A549 (cell line): ENCODE results near the gene ITGB8. TPM values are rescaled to one million over a fixed set of nuclear protein-coding genes. Genes with fewer than 3 reads are reported as not detected.

ENCODE experiments used
- ATAC-seq, 2 experiments: fragments of 200-7000 bp in 1 of 2; fragments of >200 bp in 1 of 2; cut with Nextera tagmentation in 1 of 2; cut with Tn5 transposase in 1 of 2; 3 replicates each; pipeline versions ENCODE4 v1.8.0 to v1.9.1; 2018 to 2020; ENCODE audit warnings: mild to moderate bottlenecking in 1 of 2, moderate library complexity in 1 of 2
- CTCF ChIA-PET: fragments of 300-600 bp; sonication (Branson Sonifier 250); formaldehyde crosslinking; extraction: SDS; loops from one replicate; lab custom pipeline; 2021; ENCODE audit warnings: antibody characterized with exemption, inconsistent platforms; lab: Yijun Ruan, JAX
- POLR2A ChIA-PET: fragments of 350-600 bp; formaldehyde crosslinking; extraction: SDS; loops from one replicate; lab custom pipeline; 2021; ENCODE audit warnings: antibody characterized with exemption, inconsistent platforms; lab: Yijun Ruan, JAX
- DNase-seq, 2 experiments: peaks; one replicate each; pipeline versions ENCODE4 v3.0.0 to v3.0.0-alpha.2; 2011 to 2016; ENCODE audit warnings: low read depth in 1 of 2, low spot score in 1 of 2
- FAIRE-seq: peaks from 2 replicates; lab custom pipeline; 2011; peaks lifted over from hg19 to GRCh38; lab: Jason Lieb, UNC
- H3K27ac ChIP-seq, 2 experiments: fragments of >200 bp; sonication (Bioruptor Twin); formaldehyde crosslinking; 3 replicates each; pipeline ENCODE4 v1.5.1; 2016 to 2017
- H3K4me1 ChIP-seq: fragments of >200 bp; sonication (Bioruptor Twin); formaldehyde crosslinking; 3 replicates; pipeline ENCODE4 v1.6.1; 2016
- H3K4me2 ChIP-seq: fragments of >200 bp; sonication (Bioruptor Twin); formaldehyde crosslinking; 3 replicates; pipeline ENCODE4 v1.6.1; 2016
- H3K4me3 ChIP-seq: fragments of >200 bp; sonication (Bioruptor Twin); formaldehyde crosslinking; 3 replicates; pipeline ENCODE4 v1.5.1; 2016
- H3K9me3 ChIP-seq: fragments of >200 bp; sonication (Bioruptor Twin); formaldehyde crosslinking; 3 replicates; pipeline ENCODE4 v1.6.1; 2016
- BHLHE40 ChIP-seq: IDR thresholded peaks from 2 replicates; pipeline ENCODE4 v1.6.1; 2012; ENCODE audit warnings: low read depth, low read length, inconsistent platforms
- CBX8 ChIP-seq: fragments of 200-600 bp; sonication (generic); IDR thresholded peaks from 2 replicates; pipeline ENCODE4 v1.6.1; 2016
- EHF ChIP-seq: fragments of 250-450 bp; sonication (Bioruptor Pico); IDR thresholded peaks from 2 replicates; pipeline ENCODE4 v1.5.0; 2020; ENCODE audit warnings: mild to moderate bottlenecking
- JUN ChIP-seq, 2 experiments: fragments of >200 bp; sonication (Bioruptor Twin); formaldehyde crosslinking; IDR thresholded peaks; 2 replicates in 1 of 2; 3 replicates in 1 of 2; pipeline ENCODE4 v1.6.1; 2016 to 2017
- JUNB ChIP-seq: fragments of >200 bp; sonication (Bioruptor Twin); formaldehyde crosslinking; IDR thresholded peaks from 2 replicates; pipeline ENCODE4 v1.6.1; 2016
- KDM5A ChIP-seq: fragments of 200-600 bp; sonication (generic); IDR thresholded peaks from 2 replicates; pipeline ENCODE4 v1.6.1; 2016; ENCODE audit warnings: antibody characterized with exemption, mild to moderate bottlenecking
- MAFK ChIP-seq: fragments of 450-650 bp; IDR thresholded peaks from 2 replicates; pipeline ENCODE4 v1.6.1; 2014; ENCODE audit not compliant: partially characterized antibody
- NPAS2 ChIP-seq: fragments of 250-450 bp; sonication (Bioruptor Pico); IDR thresholded peaks from 2 replicates; pipeline ENCODE4 v1.8.0; 2022; ENCODE audit warnings: mild to moderate bottlenecking, moderate library complexity, borderline replicate concordance
- POLR2A ChIP-seq: IDR thresholded peaks from 2 replicates; pipeline ENCODE4 v1.6.1; 2012; ENCODE audit warnings: mild to moderate bottlenecking, low read length
- RFX5 ChIP-seq: fragments of 450-650 bp; IDR thresholded peaks from 2 replicates; pipeline ENCODE4 v1.7.1; 2014; ENCODE audit warnings: antibody characterized with exemption, mild to moderate bottlenecking, moderate library complexity
- SMC3 ChIP-seq: fragments of >200 bp; sonication (Bioruptor Twin); formaldehyde crosslinking; IDR thresholded peaks from 3 replicates; pipeline ENCODE4 v1.6.1; 2018; ENCODE audit warnings: inconsistent platforms
- SREBF2 ChIP-seq: fragments of 450-650 bp; IDR thresholded peaks from 2 replicates; pipeline ENCODE4 v1.6.1; 2014; ENCODE audit warnings: mild to moderate bottlenecking, moderate library complexity
- ZC3H11A ChIP-seq: fragments of 450-650 bp; IDR thresholded peaks from 2 replicates; pipeline ENCODE4 v1.6.1; 2014; ENCODE audit warnings: antibody characterized with exemption, mild to moderate bottlenecking
- ZFP36 ChIP-seq: fragments of 450-650 bp; IDR thresholded peaks from 2 replicates; pipeline ENCODE4 v1.6.1; 2014; ENCODE audit warnings: borderline replicate concordance; ENCODE audit not compliant: partially characterized antibody
- ZNF302 ChIP-seq: fragments of 250-450 bp; sonication (Bioruptor Pico); IDR thresholded peaks from 2 replicates; pipeline ENCODE4 v1.9.0; 2021; ENCODE audit warnings: inconsistent platforms, mild to moderate bottlenecking, moderate library complexity
- ZSCAN20 ChIP-seq: fragments of 250-450 bp; sonication (Bioruptor Pico); IDR thresholded peaks from 2 replicates; pipeline ENCODE4 v1.8.0; 2022; ENCODE audit warnings: mild to moderate bottlenecking, moderate library complexity
- WGBS: methylation state at CpG from one replicate; pipeline ENCODE4 v1.1.6; 2017; ENCODE audit errors: missing lambda C conversion rate; 5-methylcytosine and 5-hydroxymethylcytosine counted together
- polyA plus RNA-seq, 4 experiments: library from polyadenylated mRNA; depleted of rRNA in 3 of 4; stranded (reverse); fragments of >200 nt; fragmentation: RNase III in 1 of 4; extraction: RNeasy Plus Mini Kit Qiagen cat#74134 plus additional on column Dnase treatment in 1 of 4; gene quantifications; 2 replicates in 3 of 4; 3 replicates in 1 of 4; pipeline ENCODE4 v1.2.3, GENCODE V29; 2011 to 2017
- TF ChIP-seq, protein P1 (sequence below): IDR thresholded peaks from 2 replicates; pipeline ENCODE4 v1.6.1; 2012
- TF ChIP-seq, protein P2 (sequence below): fragments of >200 bp; sonication (Bioruptor Twin); formaldehyde crosslinking; IDR thresholded peaks from 3 replicates; pipeline ENCODE4 v1.5.1; 2016
- TF ChIP-seq, protein P3 (sequence below): IDR thresholded peaks from 2 replicates; pipeline ENCODE4 v1.6.1; 2012; ENCODE audit warnings: low read depth, borderline replicate concordance
- TF ChIP-seq, protein P4 (sequence below): fragments of 200-600 bp; sonication (generic); IDR thresholded peaks from 2 replicates; pipeline ENCODE4 v1.6.1; 2016; ENCODE audit warnings: antibody characterized with exemption, mild to moderate bottlenecking, moderate library complexity

The ITGB8 gene
- polyA plus RNA-seq, 2 of the 4 experiments (the other 2 are of a cell fraction), result 0.39 to 0.67 TPM

DNA sequence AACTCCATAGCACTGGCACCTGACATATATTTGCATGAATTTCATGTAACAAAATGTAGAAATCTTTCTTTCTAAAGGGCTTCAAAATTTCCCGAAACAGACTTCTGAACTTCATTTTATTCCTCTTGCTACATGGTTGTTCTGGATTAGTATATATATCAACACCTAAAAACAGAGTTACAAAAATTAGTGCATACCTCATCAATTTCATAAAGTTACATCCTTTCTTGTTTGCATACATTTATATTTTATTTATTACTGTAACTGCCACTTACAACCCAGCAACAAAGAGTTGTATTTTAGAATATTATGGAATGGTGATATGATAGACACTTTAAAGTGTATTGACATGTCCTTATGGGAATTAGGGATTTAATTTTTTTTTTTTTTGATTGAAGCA is 2.0 kb upstream of the ITGB8 start:
- Histone ChIP-seq H3K4me3 (no peak overlapping the region), H3K4me1 (peaks cover 5% of the 10 kb centered on the region; the same call in 2 of the 3 replicates), H3K27ac (no peak overlapping the region), H3K4me2 (peak overlapping the region; percentile 86), H3K9me3 (no peaks in the 10 kb centered on the region)
- CTCF ChIA-PET, result interaction anchor here (0.7 to 2.2 kb wide), 4 partner anchors 16 to 615 kb away, joined by 4 to 11 read pairs (median 6); no protein-coding TSS in a partner anchor
- TF ChIP-seq MAFK, result peak; percentile 78
- no peak for TF ChIP-seq RFX5
- TF ChIP-seq NPAS2, result no peak
- no peak for TF ChIP-seq JUNB
- ATAC-seq (no peak), FAIRE-seq (no peak), DNase-seq (no peak)
- POLR2A ChIA-PET, result no interaction called here
- WGBS, result 95% methylated on average over 1 of the region's 1 CpG

DNA sequence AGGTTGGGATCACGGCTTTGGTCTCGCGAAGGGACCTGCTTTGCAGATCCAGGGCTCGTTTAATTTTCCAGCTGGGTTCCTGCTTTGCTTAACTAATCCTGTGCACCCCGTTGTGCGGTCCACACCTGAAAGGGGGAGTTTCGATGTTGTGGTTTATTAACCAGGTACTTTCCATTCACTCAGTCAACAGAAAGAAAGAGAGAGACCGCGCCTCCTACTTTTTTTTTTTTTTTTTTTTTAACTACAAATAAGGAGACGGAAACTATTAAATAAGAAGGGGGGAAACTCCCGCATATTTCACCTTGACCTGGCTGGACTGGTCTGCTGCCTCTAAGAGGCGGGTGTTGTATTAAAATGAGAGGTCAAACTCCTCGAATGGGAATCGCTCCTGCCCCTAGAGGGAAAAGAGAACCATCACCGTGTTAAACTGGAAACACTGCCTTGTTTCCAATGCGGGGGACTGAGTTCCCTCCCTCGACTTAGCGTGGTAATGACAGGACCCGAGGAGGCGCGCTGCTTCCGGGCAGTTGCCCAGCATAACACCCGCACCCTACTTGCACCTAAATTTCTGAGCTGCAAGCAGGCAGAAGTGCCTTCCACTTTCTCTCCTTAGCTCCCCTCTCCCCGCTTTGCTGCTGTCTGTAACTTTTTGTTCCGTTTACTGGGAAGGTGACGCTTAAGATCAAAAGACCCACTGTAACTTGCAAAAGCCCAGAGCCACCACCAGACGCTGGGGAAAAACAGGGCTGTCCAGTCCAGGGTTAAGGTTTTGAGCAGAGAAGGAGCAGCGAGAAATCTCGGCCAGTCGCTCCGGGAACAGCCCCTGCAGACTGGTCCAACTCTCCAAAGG is 1.1 kb upstream of the ITGB8 start:
- DNase-seq, result peak; percentile 81 to 82
- Histone ChIP-seq H3K4me2 (peak overlapping the region; percentile 86), H3K4me1 (peaks cover 5% of the 10 kb centered on the region; the same call in 2 of the 3 replicates), H3K27ac (peak overlapping the region; percentile 64 to 86), H3K9me3 (no peaks in the 10 kb centered on the region), H3K4me3 (peak overlapping the region; percentile 56)
- no peak for FAIRE-seq
- no peak for TF ChIP-seq MAFK
- no peak for TF ChIP-seq SREBF2
- 0 out of 5 replicates have a peak, but pooled peaks of 1 of the 2 experiments have one; percentile 30 for TF ChIP-seq JUN (IDR thresholded peaks at IDR 0.05)
- TF ChIP-seq, protein P1, sequence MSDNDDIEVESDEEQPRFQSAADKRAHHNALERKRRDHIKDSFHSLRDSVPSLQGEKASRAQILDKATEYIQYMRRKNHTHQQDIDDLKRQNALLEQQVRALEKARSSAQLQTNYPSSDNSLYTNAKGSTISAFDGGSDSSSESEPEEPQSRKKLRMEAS, result peak; percentile 58
- no peak for TF ChIP-seq CBX8
- TF ChIP-seq NPAS2, result no peak
- TF ChIP-seq ZFP36, result no peak
- TF ChIP-seq POLR2A, result peak; percentile 32; the same call in 1 of the 2 replicates
- TF ChIP-seq SMC3, result peak; percentile 18; the same call in 1 of the 3 replicates
- no peak for TF ChIP-seq BHLHE40
- no peak for TF ChIP-seq ZNF302 (CRISPR knock-in tag)
- TF ChIP-seq ZSCAN20 (CRISPR knock-in tag), result no peak
- TF ChIP-seq, protein P2, sequence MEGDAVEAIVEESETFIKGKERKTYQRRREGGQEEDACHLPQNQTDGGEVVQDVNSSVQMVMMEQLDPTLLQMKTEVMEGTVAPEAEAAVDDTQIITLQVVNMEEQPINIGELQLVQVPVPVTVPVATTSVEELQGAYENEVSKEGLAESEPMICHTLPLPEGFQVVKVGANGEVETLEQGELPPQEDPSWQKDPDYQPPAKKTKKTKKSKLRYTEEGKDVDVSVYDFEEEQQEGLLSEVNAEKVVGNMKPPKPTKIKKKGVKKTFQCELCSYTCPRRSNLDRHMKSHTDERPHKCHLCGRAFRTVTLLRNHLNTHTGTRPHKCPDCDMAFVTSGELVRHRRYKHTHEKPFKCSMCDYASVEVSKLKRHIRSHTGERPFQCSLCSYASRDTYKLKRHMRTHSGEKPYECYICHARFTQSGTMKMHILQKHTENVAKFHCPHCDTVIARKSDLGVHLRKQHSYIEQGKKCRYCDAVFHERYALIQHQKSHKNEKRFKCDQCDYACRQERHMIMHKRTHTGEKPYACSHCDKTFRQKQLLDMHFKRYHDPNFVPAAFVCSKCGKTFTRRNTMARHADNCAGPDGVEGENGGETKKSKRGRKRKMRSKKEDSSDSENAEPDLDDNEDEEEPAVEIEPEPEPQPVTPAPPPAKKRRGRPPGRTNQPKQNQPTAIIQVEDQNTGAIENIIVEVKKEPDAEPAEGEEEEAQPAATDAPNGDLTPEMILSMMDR, result peak; percentile 18; the same call in 1 of the 3 replicates
- POLR2A ChIA-PET, result interaction anchor here (1.0 to 1.7 kb wide), 4 partner anchors 23 to 620 kb away, joined by 3 to 12 read pairs (median 6); no protein-coding TSS in a partner anchor
- CTCF ChIA-PET, result interaction anchor here (0.6 to 2.2 kb wide), 19 partner anchors 14 to 620 kb away, joined by 3 to 13 read pairs (median 4); partner anchors contain the start of gene POLR1F
- 6% methylated on average over 30 of the region's 31 CpGs for WGBS
- peak; percentile 84 to 87 for ATAC-seq

DNA sequence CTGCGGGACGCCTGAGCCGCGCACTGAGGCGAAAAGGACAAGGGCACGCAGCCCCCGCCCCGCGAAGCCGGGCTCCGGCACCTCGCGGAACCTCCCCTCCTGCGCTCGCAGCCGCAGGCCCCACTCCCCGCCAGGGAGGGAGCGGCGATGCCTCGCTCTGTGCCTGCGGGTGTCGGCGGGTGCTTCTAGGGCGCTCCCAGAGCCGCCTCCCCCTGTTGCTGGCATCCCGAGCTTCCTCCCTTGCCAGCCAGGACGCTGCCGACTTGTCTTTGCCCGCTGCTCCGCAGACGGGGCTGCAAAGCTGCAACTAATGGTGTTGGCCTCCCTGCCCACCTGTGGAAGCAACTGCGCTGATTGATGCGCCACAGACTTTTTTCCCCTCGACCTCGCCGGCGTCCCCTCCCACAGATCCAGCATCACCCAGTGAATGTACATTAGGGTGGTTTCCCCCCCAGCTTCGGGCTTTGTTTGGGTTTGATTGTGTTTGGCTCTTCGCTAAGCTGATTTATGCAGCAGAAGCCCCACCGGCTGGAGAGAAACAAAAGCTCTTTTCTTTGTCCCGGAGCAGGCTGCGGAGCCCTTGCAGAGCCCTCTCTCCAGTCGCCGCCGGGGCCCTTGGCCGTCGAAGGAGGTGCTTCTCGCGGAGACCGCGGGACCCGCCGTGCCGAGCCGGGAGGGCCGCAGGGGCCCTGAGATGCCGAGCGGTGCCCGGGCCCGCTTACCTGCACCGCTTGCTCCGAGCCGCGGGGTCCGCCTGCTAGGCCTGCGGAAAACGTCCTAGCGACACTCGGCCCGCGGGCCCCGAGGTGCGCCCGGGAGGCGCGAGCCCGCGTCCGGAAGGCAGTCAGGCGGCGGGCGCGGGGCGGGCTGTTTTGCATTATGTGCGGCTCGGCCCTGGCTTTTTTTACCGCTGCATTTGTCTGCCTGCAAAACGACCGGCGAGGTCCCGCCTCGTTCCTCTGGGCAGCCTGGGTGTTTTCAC is 519 bp downstream of the ITGB8 start:
- DNase-seq, result peak; percentile 26 to 39
- Histone ChIP-seq H3K9me3 (no peaks in the 10 kb centered on the region), H3K4me1 (peaks cover 5% of the 10 kb centered on the region; the same call in 2 of the 3 replicates), H3K4me3 (peak overlapping the region; percentile 56), H3K27ac (peak overlapping the region; percentile 64 to 86), H3K4me2 (peak overlapping the region; percentile 86)
- TF ChIP-seq, protein P3, sequence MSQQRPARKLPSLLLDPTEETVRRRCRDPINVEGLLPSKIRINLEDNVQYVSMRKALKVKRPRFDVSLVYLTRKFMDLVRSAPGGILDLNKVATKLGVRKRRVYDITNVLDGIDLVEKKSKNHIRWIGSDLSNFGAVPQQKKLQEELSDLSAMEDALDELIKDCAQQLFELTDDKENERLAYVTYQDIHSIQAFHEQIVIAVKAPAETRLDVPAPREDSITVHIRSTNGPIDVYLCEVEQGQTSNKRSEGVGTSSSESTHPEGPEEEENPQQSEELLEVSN, result peak; percentile 5; the same call in 1 of the 2 replicates
- TF ChIP-seq KDM5A (no peak), JUN (IDR thresholded peaks at IDR 0.05) (peak in 1 of 2 experiments; percentile 39; a peak in 1 of 5 replicates), ZC3H11A (no peak), EHF (CRISPR knock-in tag) (no peak)
- TF ChIP-seq, protein P4, sequence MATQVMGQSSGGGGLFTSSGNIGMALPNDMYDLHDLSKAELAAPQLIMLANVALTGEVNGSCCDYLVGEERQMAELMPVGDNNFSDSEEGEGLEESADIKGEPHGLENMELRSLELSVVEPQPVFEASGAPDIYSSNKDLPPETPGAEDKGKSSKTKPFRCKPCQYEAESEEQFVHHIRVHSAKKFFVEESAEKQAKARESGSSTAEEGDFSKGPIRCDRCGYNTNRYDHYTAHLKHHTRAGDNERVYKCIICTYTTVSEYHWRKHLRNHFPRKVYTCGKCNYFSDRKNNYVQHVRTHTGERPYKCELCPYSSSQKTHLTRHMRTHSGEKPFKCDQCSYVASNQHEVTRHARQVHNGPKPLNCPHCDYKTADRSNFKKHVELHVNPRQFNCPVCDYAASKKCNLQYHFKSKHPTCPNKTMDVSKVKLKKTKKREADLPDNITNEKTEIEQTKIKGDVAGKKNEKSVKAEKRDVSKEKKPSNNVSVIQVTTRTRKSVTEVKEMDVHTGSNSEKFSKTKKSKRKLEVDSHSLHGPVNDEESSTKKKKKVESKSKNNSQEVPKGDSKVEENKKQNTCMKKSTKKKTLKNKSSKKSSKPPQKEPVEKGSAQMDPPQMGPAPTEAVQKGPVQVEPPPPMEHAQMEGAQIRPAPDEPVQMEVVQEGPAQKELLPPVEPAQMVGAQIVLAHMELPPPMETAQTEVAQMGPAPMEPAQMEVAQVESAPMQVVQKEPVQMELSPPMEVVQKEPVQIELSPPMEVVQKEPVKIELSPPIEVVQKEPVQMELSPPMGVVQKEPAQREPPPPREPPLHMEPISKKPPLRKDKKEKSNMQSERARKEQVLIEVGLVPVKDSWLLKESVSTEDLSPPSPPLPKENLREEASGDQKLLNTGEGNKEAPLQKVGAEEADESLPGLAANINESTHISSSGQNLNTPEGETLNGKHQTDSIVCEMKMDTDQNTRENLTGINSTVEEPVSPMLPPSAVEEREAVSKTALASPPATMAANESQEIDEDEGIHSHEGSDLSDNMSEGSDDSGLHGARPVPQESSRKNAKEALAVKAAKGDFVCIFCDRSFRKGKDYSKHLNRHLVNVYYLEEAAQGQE, result no peak
- peak; percentile 60 to 67 for ATAC-seq
- ChIA-PET POLR2A (interaction anchor here (0.8 to 1.7 kb wide), 4 partner anchors 21 to 622 kb away, joined by 3 to 12 read pairs (median 6); no protein-coding TSS in a partner anchor), CTCF (interaction anchor here (0.7 to 2.2 kb wide), 15 partner anchors 11 to 622 kb away, joined by 3 to 13 read pairs (median 5); partner anchors contain the start of gene POLR1F)
- 29% methylated on average over 45 of the region's 92 CpGs for WGBS
- no peak for FAIRE-seq
